Keratinocyte (primary cell): ENCODE measurements around the gene CNTNAP5. TPM values are rescaled to one million over a fixed set of nuclear protein-coding genes. Genes with fewer than 3 reads are reported as not detected.

Experiments
- DNase-seq: peaks from one replicate; pipeline ENCODE4 v3.0.0-alpha.2; 2011; ENCODE audit warnings: low read depth, missing footprints, low spot score
- FAIRE-seq: peaks from 2 replicates; lab custom pipeline; 2011; peaks lifted over from hg19 to GRCh38; lab: Jason Lieb, UNC
- H2AFZ ChIP-seq: 2 replicates; pipeline ENCODE4 v1.6.0; 2012; ENCODE audit warnings: low read length, control low read depth, inconsistent platforms; ENCODE audit not compliant: control insufficient read depth
- H3K27ac ChIP-seq: 2 replicates; pipeline ENCODE4 v1.5.1; 2011; ENCODE audit warnings: low read length; ENCODE audit not compliant: control insufficient read depth, insufficient read depth
- H3K27me3 ChIP-seq: 3 replicates; pipeline ENCODE4 v1.6.0; 2011; ENCODE audit warnings: low read length; ENCODE audit not compliant: control insufficient read depth, insufficient read depth; ENCODE audit errors: extremely low read depth
- H3K36me3 ChIP-seq, 2 experiments: 2 replicates in 1 of 2; 3 replicates in 1 of 2; pipeline ENCODE4 v1.5.1; 2011; ENCODE audit warnings: low read length in 2 of 2, mild to moderate bottlenecking in 1 of 2; ENCODE audit not compliant: control insufficient read depth in 2 of 2, insufficient read depth in 2 of 2; ENCODE audit errors: extremely low read depth in 1 of 2
- H3K4me1 ChIP-seq: 3 replicates; pipeline ENCODE4 v1.5.1; 2011; ENCODE audit warnings: low read length; ENCODE audit not compliant: control insufficient read depth, insufficient read depth; ENCODE audit errors: extremely low read depth
- H3K4me2 ChIP-seq: 3 replicates; pipeline ENCODE4 v1.6.0; 2011; ENCODE audit warnings: low read depth, low read length; ENCODE audit not compliant: control insufficient read depth, insufficient read depth; ENCODE audit errors: extremely low read depth
- H3K4me3 ChIP-seq, 3 experiments: fragments of 200-600 bp in 1 of 3; sonication (generic) in 1 of 3; 2 replicates in 2 of 3; 3 replicates in 1 of 3; pipeline ENCODE4 v1.5.1; 2011 to 2016; ENCODE audit warnings: low read length in 3 of 3, mild to moderate bottlenecking in 3 of 3, control low read depth in 2 of 3, inconsistent platforms in 1 of 3, low read depth in 1 of 3, mixed read lengths in 1 of 3, mixed run types in 1 of 3, moderate library complexity in 1 of 3; ENCODE audit not compliant: control insufficient read depth in 2 of 3, insufficient read depth in 2 of 3; ENCODE audit errors: extremely low read depth in 1 of 3
- H3K79me2 ChIP-seq: 2 replicates; pipeline ENCODE4 v1.6.0; 2012; ENCODE audit warnings: low read length; ENCODE audit not compliant: control insufficient read depth, insufficient read depth
- H3K9ac ChIP-seq: 3 replicates; pipeline ENCODE4 v1.6.0; 2011; ENCODE audit warnings: low read length; ENCODE audit not compliant: control insufficient read depth, insufficient read depth; ENCODE audit errors: extremely low read depth
- H3K9me1 ChIP-seq: 3 replicates; pipeline ENCODE4 v1.6.0; 2011; ENCODE audit warnings: low read length; ENCODE audit not compliant: control insufficient read depth, insufficient read depth; ENCODE audit errors: extremely low read depth
- H3K9me3 ChIP-seq: 2 replicates; pipeline ENCODE4 v1.5.1; 2012; ENCODE audit warnings: low read depth, low read length; ENCODE audit not compliant: control insufficient read depth
- H4K20me1 ChIP-seq: 3 replicates; pipeline ENCODE4 v1.6.0; 2011; ENCODE audit warnings: low read length; ENCODE audit not compliant: control insufficient read depth, insufficient read depth; ENCODE audit errors: extremely low read depth
- CTCF ChIP-seq, 3 experiments: IDR thresholded peaks in 1 of 3; conservative IDR thresholded peaks in 1 of 3; optimal IDR thresholded peaks in 1 of 3; 2 replicates in 2 of 3; 3 replicates in 1 of 3; pipeline versions ENCODE3 to v1.5.1; 2011; ENCODE audit warnings: low read length in 3 of 3, mild to moderate bottlenecking in 3 of 3, moderate library complexity in 2 of 3, control low read depth in 1 of 3, inconsistent platforms in 1 of 3; ENCODE audit not compliant: insufficient read depth in 2 of 3; ENCODE audit errors: extremely low read depth in 1 of 3
- EZH2 ChIP-seq: IDR thresholded peaks from one replicate; pipeline ENCODE4 v1.6.1; 2012; ENCODE audit warnings: inconsistent platforms, mild to moderate bottlenecking, low read length, moderate library complexity
- dilution Hi-C: fragments of 300-500 bp; cut with MboI; formaldehyde crosslinking; loops from one replicate; pipeline ENCODE4 v1.7.0; 2020; ENCODE audit warnings: low sequenced_read_pairs; ENCODE audit not compliant: extremely low pct_ligation_motif_present
- polyA plus RNA-seq, 5 experiments: library from polyadenylated mRNA; depleted of rRNA in 3 of 5; stranded (reverse) in 3 of 5; stranded (forward) in 1 of 5; unstranded in 1 of 5; fragments of >200 nt; gene quantifications; 1 replicate in 1 of 5; 2 replicates in 3 of 5; 3 replicates in 1 of 5; pipeline versions ENCODE4 v1.2.1 to v1.2.3, GENCODE V29; 2011 to 2012; ENCODE audit warnings: missing spikeins in 2 of 5, low read depth in 1 of 5, low replicate concordance in 1 of 5

CNTNAP5 gene
- polyA plus RNA-seq, 1 donor (not counting 4 experiments of a cell fraction or from before 2014, with no cell fraction given), result not detected

- TF ChIP-seq CTCF (optimal IDR thresholded peaks at IDR 0.05 in 1 of 3, IDR thresholded peaks at IDR 0.05 in 1 of 3, conservative IDR thresholded peaks at IDR 0.05 in 1 of 3; ENCODE audit: extremely low read depth in 1 of 3, insufficient read depth in 2 of 3, low read length in 3 of 3) (no peak), EZH2 (no peak)
- Histone ChIP-seq H3K27me3 (no peaks in the 10 kb centered on the region), H3K4me1 (no peaks in the 10 kb centered on the region), H3K79me2 (no peaks in the 10 kb centered on the region), H3K9me1 (no peaks in the 10 kb centered on the region), H4K20me1 (no peaks in the 10 kb centered on the region), H3K9ac (no peak overlapping the region), H3K36me3 (no peaks in the 10 kb centered on the region), H2AFZ (no peak overlapping the region), H3K4me2 (no peak overlapping the region), H3K4me3 (no peak overlapping the region), H3K9me3 (no peaks in the 10 kb centered on the region), H3K27ac (no peak overlapping the region)
- DNase-seq, result no peak
- dilution Hi-C loops, result no loop called here
- FAIRE-seq, result no peak
Measured at GRCh38 chr2:124039762-124040291, 14.7 kb downstream of the CNTNAP5 start.

GRCh38 chr2:124045894-124046293 lies 20.8 kb downstream of the CNTNAP5 start:
- Histone ChIP-seq H3K27ac (no peak overlapping the region), H3K79me2 (no peaks in the 10 kb centered on the region), H4K20me1 (no peaks in the 10 kb centered on the region), H3K36me3 (no peaks in the 10 kb centered on the region), H2AFZ (no peak overlapping the region), H3K9ac (no peak overlapping the region), H3K9me1 (no peaks in the 10 kb centered on the region), H3K27me3 (no peaks in the 10 kb centered on the region), H3K4me2 (no peak overlapping the region), H3K4me1 (no peaks in the 10 kb centered on the region), H3K9me3 (no peaks in the 10 kb centered on the region), H3K4me3 (no peak overlapping the region)
- FAIRE-seq (no peak), DNase-seq (no peak)
- TF ChIP-seq CTCF (optimal IDR thresholded peaks at IDR 0.05 in 1 of 3, IDR thresholded peaks at IDR 0.05 in 1 of 3, conservative IDR thresholded peaks at IDR 0.05 in 1 of 3; ENCODE audit: extremely low read depth in 1 of 3, insufficient read depth in 2 of 3, low read length in 3 of 3) (no peak), EZH2 (no peak)
- dilution Hi-C loops, result no loop called here
